Progenitor cell of endocrine pancreas (in vitro differentiated cells): ENCODE results near the gene MAST4. TPM values are rescaled to one million over a fixed set of nuclear protein-coding genes. Genes with fewer than 3 reads are reported as not detected.
A peak's percentile ranks its signal among the peaks of the same experiment; 100 is the strongest.

Experiments
- DNase-seq: peaks from one replicate; pipeline ENCODE4 v3.0.0; 2021; ENCODE audit warnings: low spot score; ENCODE audit not compliant: unreplicated experiment
- H3K27ac Mint-ChIP-seq: 2 replicates; pipeline ENCODE4 v1.8.0; 2021; ENCODE audit warnings: mild to moderate bottlenecking, moderate library complexity, mixed read lengths
- H3K27me3 Mint-ChIP-seq: 2 replicates; pipeline ENCODE4 v1.8.0; 2021; ENCODE audit warnings: mixed read lengths
- H3K36me3 Mint-ChIP-seq: 2 replicates; pipeline ENCODE4 v1.8.0; 2022; ENCODE audit warnings: mixed read lengths; ENCODE audit not compliant: insufficient read depth
- H3K4me1 Mint-ChIP-seq: 2 replicates; pipeline ENCODE4 v1.8.0; 2021; ENCODE audit warnings: low read depth, mixed read lengths
- H3K4me3 Mint-ChIP-seq: 2 replicates; pipeline ENCODE4 v1.8.0; 2021; ENCODE audit warnings: low read depth, mild to moderate bottlenecking, moderate library complexity, mixed read lengths
- H3K9me3 Mint-ChIP-seq: 2 replicates; pipeline ENCODE4 v1.8.0; 2021; ENCODE audit warnings: low read depth, mixed read lengths
- CTCF ChIP-seq: fragments of 200-600 bp; sonication (generic); IDR thresholded peaks from one replicate; pipeline ENCODE4 v1.5.0; 2021; ENCODE audit warnings: antibody characterized with exemption, mild to moderate bottlenecking; ENCODE audit not compliant: unreplicated experiment
- total RNA-seq: library from RNA; stranded (reverse); gene quantifications from 2 replicates; pipeline ENCODE4 v1.2.1, GENCODE V29; 2021

MAST4 gene
- total RNA-seq, 1 donor from 2014 or later, result 45.3 TPM

- DNase-seq, result no peak
- Mint-ChIP-seq H3K4me3 (no peak overlapping the region), H3K4me1 (peaks cover 3% of the 10 kb centered on the region), H3K27ac (no peak overlapping the region), H3K9me3 (peaks cover 11% of the 10 kb centered on the region), H3K27me3 (no peaks in the 10 kb centered on the region), H3K36me3 (peaks cover 9% of the 10 kb centered on the region)
- TF ChIP-seq CTCF, result no peak
Observed at GRCh38 chr5:66710557-66711088, 114.4 kb downstream of the MAST4 start.

DNA sequence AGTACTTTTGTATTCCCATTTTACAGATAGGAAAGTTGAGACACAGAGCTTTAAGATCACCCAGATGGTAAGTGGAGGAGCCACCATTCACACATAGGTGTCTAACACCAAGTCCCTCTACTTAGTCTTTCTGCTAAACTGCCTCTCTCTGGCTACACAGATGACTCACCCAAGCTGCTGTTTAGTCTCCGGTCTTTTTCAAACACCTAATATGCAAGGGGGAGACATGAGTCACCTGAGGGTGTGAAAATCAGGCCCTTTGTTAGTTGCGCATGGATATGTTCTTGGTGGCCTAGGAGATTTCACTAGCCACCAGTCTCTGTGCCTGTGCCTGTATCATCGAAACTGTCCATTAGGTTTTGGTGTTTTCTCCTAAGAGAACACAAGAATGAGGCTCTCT, 117.8 kb downstream of the MAST4 start:
- H3K27ac Mint-ChIP-seq, result peak overlapping the region; percentile 4
- H3K27me3 Mint-ChIP-seq, result peaks cover 2% of the 10 kb centered on the region
- peaks cover 9% of the 10 kb centered on the region for H3K4me1 Mint-ChIP-seq
- no peak overlapping the region for H3K4me3 Mint-ChIP-seq
- DNase-seq, result no peak
- H3K9me3 Mint-ChIP-seq, result peaks cover 11% of the 10 kb centered on the region
- TF ChIP-seq CTCF, result no peak
- peaks cover 9% of the 10 kb centered on the region for H3K36me3 Mint-ChIP-seq

GRCh38 chr5:66717455-66718373, 121.5 kb downstream of the MAST4 start:
- H3K9me3 Mint-ChIP-seq, result no peaks in the 10 kb centered on the region
- peaks cover 3% of the 10 kb centered on the region for H3K36me3 Mint-ChIP-seq
- H3K4me1 Mint-ChIP-seq, result peaks cover 22% of the 10 kb centered on the region
- no peak for TF ChIP-seq CTCF
- peak overlapping the region; percentile 26 for H3K27ac Mint-ChIP-seq
- no peak for DNase-seq
- H3K27me3 Mint-ChIP-seq, result peaks cover 2% of the 10 kb centered on the region
- H3K4me3 Mint-ChIP-seq, result no peak overlapping the region

DNA sequence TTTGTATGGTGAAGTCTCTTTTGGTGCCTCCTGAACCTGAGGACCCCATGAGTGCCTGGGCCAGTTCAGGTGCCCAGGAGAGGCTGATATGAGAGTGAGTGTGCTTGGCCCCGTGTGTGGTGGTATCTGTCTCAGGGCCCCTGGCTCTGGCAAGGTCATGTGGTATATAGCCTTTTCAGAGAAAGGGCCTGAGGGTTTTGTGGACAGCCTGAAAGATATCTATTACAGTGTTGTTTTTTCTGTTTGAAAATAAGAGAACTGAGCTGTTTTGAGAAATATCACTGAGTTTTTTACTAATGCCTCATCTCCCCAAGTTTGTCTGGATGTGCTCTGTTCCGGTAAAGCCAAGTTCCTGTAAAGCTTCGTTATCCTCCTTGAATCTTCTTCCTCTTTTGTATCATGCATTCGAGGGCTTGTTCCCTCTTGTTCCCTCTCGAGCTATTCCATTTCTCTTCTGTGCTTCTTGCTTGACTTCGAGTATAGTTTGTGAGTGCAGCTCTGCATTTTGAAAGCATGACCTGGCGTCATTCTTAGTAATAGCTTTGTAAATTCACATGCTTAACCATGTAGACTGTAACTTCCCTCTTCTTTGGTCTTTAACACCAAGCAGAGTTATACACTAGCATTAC, 122.3 kb downstream of the MAST4 start:
- TF ChIP-seq CTCF, result no peak
- no peak for DNase-seq
- Mint-ChIP-seq H3K27ac (no peak overlapping the region), H3K36me3 (no peaks in the 10 kb centered on the region), H3K9me3 (no peaks in the 10 kb centered on the region), H3K4me1 (peaks cover 22% of the 10 kb centered on the region), H3K4me3 (no peak overlapping the region), H3K27me3 (peaks cover 2% of the 10 kb centered on the region)

- Mint-ChIP-seq H3K36me3 (no peaks in the 10 kb centered on the region), H3K4me3 (no peak overlapping the region), H3K27ac (peak overlapping the region; percentile 22), H3K27me3 (peaks cover 2% of the 10 kb centered on the region), H3K9me3 (no peaks in the 10 kb centered on the region), H3K4me1 (peaks cover 22% of the 10 kb centered on the region)
- no peak for DNase-seq
- TF ChIP-seq CTCF, result no peak
Observed at GRCh38 chr5:66720780-66721179, 124.6 kb downstream of the MAST4 start.
